LoVo (cell line): Measurements from ENCODE around the gene ECE1.
"Not testable (repeated sequence)": the region's sequence is repeated elsewhere in the genome, so short reads cannot be mapped to it uniquely, and the experiment has no call there.

Source experiments
- DNase-seq: peaks from one replicate; pipeline ENCODE4 v3.0.0-alpha.2; 2016; ENCODE audit warnings: low spot score

The ECE1 gene

GRCh38 chr1:21249940-21250493 lies 40.2 kb downstream of the ECE1 start:
- DNase-seq, result no peak

GRCh38 chr1:21247892-21248715 lies 42.2 kb downstream of the ECE1 start:
- DNase-seq, result no peak

GRCh38 chr1:21246905-21247642 lies 43.2 kb downstream of the ECE1 start:
- no peak for DNase-seq

- no peak for DNase-seq
These were observed 44.5 kb downstream of the ECE1 start for GRCh38 chr1:21245688-21246229.

- DNase-seq, result no peak
These were observed 45.1 kb downstream of the ECE1 start for GRCh38 chr1:21244986-21245687.

GRCh38 chr1:21244154-21244553 lies 46.1 kb downstream of the ECE1 start:
- DNase-seq, result no peak

GRCh38 chr1:21242846-21243245 lies 47.4 kb downstream of the ECE1 start:
- DNase-seq, result no peak

GRCh38 chr1:21241771-21242581 lies 48.3 kb downstream of the ECE1 start:
- no peak for DNase-seq

- DNase-seq, result no peak
These were observed 49.6 kb downstream of the ECE1 start for GRCh38 chr1:21240706-21241105.

- no peak for DNase-seq
These were observed 51.0 kb downstream of the ECE1 start for GRCh38 chr1:21239221-21239620.

GRCh38 chr1:21238141-21238800 lies 52.0 kb downstream of the ECE1 start:
- DNase-seq, result no peak

GRCh38 chr1:21237446-21238088 lies 52.7 kb downstream of the ECE1 start:
- no peak for DNase-seq

- no peak for DNase-seq
These were observed 54.1 kb downstream of the ECE1 start for GRCh38 chr1:21236178-21236577.

- no peak for DNase-seq
These were observed 55.5 kb downstream of the ECE1 start for GRCh38 chr1:21234779-21235178.

GRCh38 chr1:21233490-21233889 lies 56.8 kb downstream of the ECE1 start:
- no peak for DNase-seq

- peak; percentile 59 for DNase-seq
These were observed 58.2 kb downstream of the ECE1 start for GRCh38 chr1:21232044-21232443.

- no peak for DNase-seq
These were observed 60.8 kb downstream of the ECE1 start for GRCh38 chr1:21229246-21230000.

- not testable (repeated sequence) for DNase-seq
These were observed 62.0 kb downstream of the ECE1 start for GRCh38 chr1:21228224-21228623.

- no peak for DNase-seq
These were observed 65.2 kb downstream of the ECE1 start for GRCh38 chr1:21225065-21225464.
